ENCODE data around the gene CLIP2. TPM values are rescaled to one million over a fixed set of nuclear protein-coding genes. Genes with fewer than 3 reads are reported as not detected.
A peak's percentile ranks its signal among the peaks of the same experiment; 100 is the strongest.

The CLIP2 gene
- total and polyA plus RNA-seq, 2 of the 8 experiments (the other 6 are each of a cell fraction or from before 2014, with no cell fraction given) = 8.3 to 41.5 TPM

- Histone ChIP-seq H4K8ac (ENCODE audit: extremely low read depth, insufficient read depth, low read length) (peak overlapping the region; percentile 93), H3K9ac (replicated peaks in 1 of 4; ENCODE audit: extremely low read depth in 1 of 4, low read depth in 3 of 4, low read length in 3 of 4) (peak overlapping the region; percentile 51 to 96 (median 94)), H3K4me2 (ENCODE audit: insufficient read depth in 1 of 2, low read depth in 2 of 2, low read length in 2 of 2) (peak overlapping the region; percentile 68 to 84), H3K4me3 (ENCODE audit: extremely low read depth in 1 of 4, insufficient read depth in 2 of 4, low read depth in 3 of 4, low read length in 4 of 4) (peak overlapping the region; percentile 79 to 97 (median 84)), H2AFZ (ENCODE audit: low read length) (peak overlapping the region; percentile 47; the same call in 1 of the 2 replicates), H3K4ac (replicated peaks; ENCODE audit: insufficient read length, low read depth, low read length) (peak overlapping the region; percentile 21), H3K18ac (ENCODE audit: extremely low read depth, low read length) (no peak overlapping the region; the same call in 1 of the 2 replicates), H4K5ac (ENCODE audit: insufficient read length, low read depth, low read length) (peak overlapping the region; percentile 35), H3K27me3 (replicated peaks in 1 of 4; ENCODE audit: control insufficient read depth in 3 of 4, extremely low read depth in 1 of 4, insufficient read depth in 3 of 4, low read length in 3 of 4) (no peaks in the 10 kb centered on the region), H2BK12ac (ENCODE audit: low read depth, low read length) (no peak overlapping the region), H2BK15ac (ENCODE audit: low read length) (peak overlapping the region; percentile 72; the same call in 1 of the 2 replicates), H3K27ac (ENCODE audit: low read depth, low read length) (peak overlapping the region; percentile 54; the same call in 1 of the 2 replicates), H3K56ac (replicated peaks; ENCODE audit: insufficient read length, low read depth, low read length) (peak overlapping the region; percentile 64), H4K91ac (replicated peaks; ENCODE audit: insufficient read length, low read length) (no peak overlapping the region), H2BK20ac (ENCODE audit: low read length) (no peak overlapping the region), H3K23me2 (ENCODE audit: low read depth, low read length) (peaks cover 3% of the 10 kb centered on the region), H3K9me3 (ENCODE audit: insufficient read depth in 2 of 2, low read depth in 1 of 2, low read length in 1 of 2) (no peaks in the 10 kb centered on the region), H2BK5ac (ENCODE audit: low read depth, low read length) (peak overlapping the region; percentile 92), H4K20me1 (replicated peaks in 1 of 2; ENCODE audit: control insufficient read depth in 1 of 2, insufficient read depth in 2 of 2, low read length in 2 of 2) (peaks cover 0 to 3% of the 10 kb centered on the region in 2 experiments), H3K79me1 (ENCODE audit: low read depth, low read length) (peaks cover 2% of the 10 kb centered on the region; the same call in 1 of the 2 replicates), H3K36me3 (ENCODE audit: control insufficient read depth in 2 of 4, insufficient read depth in 4 of 4, low read length in 3 of 4) (peaks cover 12 to 22% (median 13%) of the 10 kb centered on the region in 4 experiments), H3K23ac (ENCODE audit: insufficient read length) (no peak overlapping the region), H2BK120ac (replicated peaks; ENCODE audit: low read depth, low read length) (no peak overlapping the region), H2AK5ac (ENCODE audit: low read depth, low read length) (no peak overlapping the region), H3K14ac (ENCODE audit: insufficient read length) (no peak overlapping the region), H3K79me2 (ENCODE audit: control insufficient read depth in 1 of 2, insufficient read depth in 2 of 2, low read length in 2 of 2) (peaks cover 3 to 26% of the 10 kb centered on the region in 2 experiments; a peak in 3 of 4 replicates), H3K4me1 (replicated peaks in 1 of 4; ENCODE audit: control insufficient read depth in 3 of 4, insufficient read depth in 4 of 4, low read length in 3 of 4) (peaks cover 0 to 5% (median 3%) of the 10 kb centered on the region in 4 experiments; a peak in 4 of 7 replicates)
- TF ChIP-seq ASH2L (IDR thresholded peaks at IDR 0.05; ENCODE audit: low read length) (no peak), JUND (IDR thresholded peaks at IDR 0.05; ENCODE audit: low read length) (no peak), EP300 (IDR thresholded peaks at IDR 0.05; ENCODE audit: borderline replicate concordance in 1 of 2, low read depth in 2 of 2, low read length in 2 of 2) (no peak), SP1 (IDR thresholded peaks at IDR 0.05; ENCODE audit: low read depth, low read length) (no peak), TEAD4 (IDR thresholded peaks at IDR 0.05; ENCODE audit: low read depth, low read length) (no peak), BACH1 (IDR thresholded peaks at IDR 0.05; ENCODE audit: low read length) (no peak)
- FAIRE-seq (no peak), DNase-seq (ENCODE audit: low read depth in 1 of 2, low spot score in 2 of 2) (no peak)
- 34% methylated on average over 20 of the region's 20 CpGs; no CpG with 5 or more reads in 1 of the 2 experiments for WGBS, 2 experiments (ENCODE audit: extremely low coverage in 1 of 2, insufficient coverage in 1 of 2, insufficient read length in 1 of 2, insufficient replicate concordance in 2 of 2, low coverage in 1 of 2, low lambda C conversion rate in 2 of 2, missing lambda C conversion rate in 1 of 2)
- ChIA-PET POLR2A (ENCODE audit: partially characterized antibody) (interaction anchor here (0.6 to 1.4 kb wide), 8 partner anchors 9 to 144 kb away, joined by 3 to 5 read pairs (median 4); no protein-coding TSS in a partner anchor), CTCF (ENCODE audit: partially characterized antibody) (interaction anchor here (1.0 to 1.7 kb wide), 5 partner anchors 13 to 152 kb away, joined by 3 to 4 read pairs (median 3); no protein-coding TSS in a partner anchor)
These were observed 34.3 kb upstream of the CLIP2 start for GRCh38 chr7:74254858-74255379.
